ENCODE results near the gene EHMT1. TPM values are rescaled to one million over a fixed set of nuclear protein-coding genes. Genes with fewer than 3 reads are reported as not detected.

Gene EHMT1
- total RNA-seq, 1 experiment from 2014 or later: 35.9 TPM

- Histone ChIP-seq H3K4me1 (ENCODE audit: low read length) (no peaks in the 10 kb centered on the region), H3K4me2 (ENCODE audit: low read depth, low read length, poor library complexity, severe bottlenecking) (no peak overlapping the region), H3K4me3 (ENCODE audit: low read length) (no peak overlapping the region), H3K36me3 (ENCODE audit: insufficient read depth, low read length) (no peaks in the 10 kb centered on the region), H4K20me1 (ENCODE audit: insufficient read depth, low read depth, low read length) (no peaks in the 10 kb centered on the region), H3K27me3 (ENCODE audit: low read length) (no peaks in the 10 kb centered on the region), H3K79me2 (ENCODE audit: low read length) (peaks cover 87% of the 10 kb centered on the region), H2AFZ (ENCODE audit: low read length) (no peak overlapping the region), H3K9me3 (ENCODE audit: low read length) (no peaks in the 10 kb centered on the region), H3K27ac (ENCODE audit: low read length) (no peak overlapping the region), H3K9me2 (replicated peaks; ENCODE audit: insufficient read depth, low read length) (no peaks in the 10 kb centered on the region), H3K9ac (ENCODE audit: low read length) (no peak overlapping the region)
- DNase-seq: no peak
Measured at GRCh38 chr9:137694236-137694959, 75.6 kb downstream of the EHMT1 start.

GRCh38 chr9:137694962-137695875 lies 76.4 kb downstream of the EHMT1 start:
- DNase-seq: peak; percentile 56
- Histone ChIP-seq H4K20me1 (ENCODE audit: insufficient read depth, low read depth, low read length) (no peaks in the 10 kb centered on the region), H3K9me3 (ENCODE audit: low read length) (no peaks in the 10 kb centered on the region; the same call in 1 of the 2 replicates), H3K79me2 (ENCODE audit: low read length) (peaks cover 87% of the 10 kb centered on the region), H3K4me3 (ENCODE audit: low read length) (no peak overlapping the region), H3K36me3 (ENCODE audit: insufficient read depth, low read length) (no peaks in the 10 kb centered on the region), H3K27ac (ENCODE audit: low read length) (no peak overlapping the region), H3K27me3 (ENCODE audit: low read length) (no peaks in the 10 kb centered on the region), H3K4me1 (ENCODE audit: low read length) (no peaks in the 10 kb centered on the region), H3K9ac (ENCODE audit: low read length) (no peak overlapping the region), H3K4me2 (ENCODE audit: low read depth, low read length, poor library complexity, severe bottlenecking) (no peak overlapping the region), H3K9me2 (replicated peaks; ENCODE audit: insufficient read depth, low read length) (no peaks in the 10 kb centered on the region), H2AFZ (ENCODE audit: low read length) (no peak overlapping the region)

- Histone ChIP-seq H3K4me2 (ENCODE audit: low read depth, low read length, poor library complexity, severe bottlenecking) (no peak overlapping the region), H2AFZ (ENCODE audit: low read length) (no peak overlapping the region), H3K9ac (ENCODE audit: low read length) (no peak overlapping the region), H3K4me3 (ENCODE audit: low read length) (no peak overlapping the region), H4K20me1 (ENCODE audit: insufficient read depth, low read depth, low read length) (no peaks in the 10 kb centered on the region), H3K27ac (ENCODE audit: low read length) (no peak overlapping the region), H3K9me3 (ENCODE audit: low read length) (no peaks in the 10 kb centered on the region; the same call in 1 of the 2 replicates), H3K79me2 (ENCODE audit: low read length) (peaks cover 85% of the 10 kb centered on the region), H3K36me3 (ENCODE audit: insufficient read depth, low read length) (no peaks in the 10 kb centered on the region), H3K4me1 (ENCODE audit: low read length) (no peaks in the 10 kb centered on the region), H3K9me2 (replicated peaks; ENCODE audit: insufficient read depth, low read length) (no peaks in the 10 kb centered on the region), H3K27me3 (ENCODE audit: low read length) (no peaks in the 10 kb centered on the region)
- no peak for DNase-seq
Measured at GRCh38 chr9:137696136-137696925, 77.5 kb downstream of the EHMT1 start.

GRCh38 chr9:137697193-137697592 lies 78.4 kb downstream of the EHMT1 start:
- H3K27me3 ChIP-seq (ENCODE audit: low read length): no peaks in the 10 kb centered on the region
- no peak overlapping the region for H3K9ac ChIP-seq (ENCODE audit: low read length)
- H3K4me1 ChIP-seq (ENCODE audit: low read length): no peaks in the 10 kb centered on the region
- no peak overlapping the region for H3K4me3 ChIP-seq (ENCODE audit: low read length)
- H3K9me2 ChIP-seq (replicated peaks; ENCODE audit: insufficient read depth, low read length): no peaks in the 10 kb centered on the region
- no peaks in the 10 kb centered on the region for H4K20me1 ChIP-seq (ENCODE audit: insufficient read depth, low read depth, low read length)
- no peak for DNase-seq
- no peak overlapping the region for H3K27ac ChIP-seq (ENCODE audit: low read length)
- peaks cover 80% of the 10 kb centered on the region for H3K79me2 ChIP-seq (ENCODE audit: low read length)
- no peak overlapping the region for H3K4me2 ChIP-seq (ENCODE audit: low read depth, low read length, poor library complexity, severe bottlenecking)
- no peaks in the 10 kb centered on the region; the same call in 1 of the 2 replicates for H3K9me3 ChIP-seq (ENCODE audit: low read length)
- no peak overlapping the region for H2AFZ ChIP-seq (ENCODE audit: low read length)
- H3K36me3 ChIP-seq (ENCODE audit: insufficient read depth, low read length): no peaks in the 10 kb centered on the region

- Histone ChIP-seq H3K79me2 (ENCODE audit: low read length) (peaks cover 81% of the 10 kb centered on the region), H3K9me3 (ENCODE audit: low read length) (no peaks in the 10 kb centered on the region; the same call in 1 of the 2 replicates), H3K9ac (ENCODE audit: low read length) (no peak overlapping the region), H2AFZ (ENCODE audit: low read length) (no peak overlapping the region), H3K36me3 (ENCODE audit: insufficient read depth, low read length) (no peaks in the 10 kb centered on the region), H4K20me1 (ENCODE audit: insufficient read depth, low read depth, low read length) (no peaks in the 10 kb centered on the region), H3K9me2 (replicated peaks; ENCODE audit: insufficient read depth, low read length) (no peaks in the 10 kb centered on the region), H3K27ac (ENCODE audit: low read length) (no peak overlapping the region), H3K27me3 (ENCODE audit: low read length) (no peaks in the 10 kb centered on the region), H3K4me3 (ENCODE audit: low read length) (no peak overlapping the region), H3K4me1 (ENCODE audit: low read length) (no peaks in the 10 kb centered on the region), H3K4me2 (ENCODE audit: low read depth, low read length, poor library complexity, severe bottlenecking) (no peak overlapping the region)
- no peak for DNase-seq
Measured at GRCh38 chr9:137697832-137698231, 79.0 kb downstream of the EHMT1 start.

GRCh38 chr9:137700911-137701310 lies 82.1 kb downstream of the EHMT1 start:
- no peaks in the 10 kb centered on the region for H4K20me1 ChIP-seq (ENCODE audit: insufficient read depth, low read depth, low read length)
- H3K4me3 ChIP-seq (ENCODE audit: low read length): no peak overlapping the region
- H3K36me3 ChIP-seq (ENCODE audit: insufficient read depth, low read length): no peaks in the 10 kb centered on the region
- no peaks in the 10 kb centered on the region for H3K9me2 ChIP-seq (replicated peaks; ENCODE audit: insufficient read depth, low read length)
- no peaks in the 10 kb centered on the region for H3K27me3 ChIP-seq (ENCODE audit: low read length)
- H3K4me2 ChIP-seq (ENCODE audit: low read depth, low read length, poor library complexity, severe bottlenecking): no peak overlapping the region
- DNase-seq: no peak
- no peaks in the 10 kb centered on the region; the same call in 1 of the 2 replicates for H3K9me3 ChIP-seq (ENCODE audit: low read length)
- H3K79me2 ChIP-seq (ENCODE audit: low read length): peaks cover 88% of the 10 kb centered on the region
- no peak overlapping the region for H3K27ac ChIP-seq (ENCODE audit: low read length)
- H3K9ac ChIP-seq (ENCODE audit: low read length): no peak overlapping the region
- H2AFZ ChIP-seq (ENCODE audit: low read length): no peak overlapping the region
- no peaks in the 10 kb centered on the region for H3K4me1 ChIP-seq (ENCODE audit: low read length)

- H3K4me3 ChIP-seq (ENCODE audit: low read length): no peak overlapping the region
- H3K9me2 ChIP-seq (replicated peaks; ENCODE audit: insufficient read depth, low read length): no peaks in the 10 kb centered on the region
- H3K4me1 ChIP-seq (ENCODE audit: low read length): no peaks in the 10 kb centered on the region
- H3K9me3 ChIP-seq (ENCODE audit: low read length): no peaks in the 10 kb centered on the region; the same call in 1 of the 2 replicates
- no peaks in the 10 kb centered on the region for H4K20me1 ChIP-seq (ENCODE audit: insufficient read depth, low read depth, low read length)
- no peaks in the 10 kb centered on the region for H3K27me3 ChIP-seq (ENCODE audit: low read length)
- no peak overlapping the region for H2AFZ ChIP-seq (ENCODE audit: low read length)
- H3K27ac ChIP-seq (ENCODE audit: low read length): no peak overlapping the region
- no peaks in the 10 kb centered on the region for H3K36me3 ChIP-seq (ENCODE audit: insufficient read depth, low read length)
- H3K79me2 ChIP-seq (ENCODE audit: low read length): peaks cover 85% of the 10 kb centered on the region
- H3K9ac ChIP-seq (ENCODE audit: low read length): no peak overlapping the region
- H3K4me2 ChIP-seq (ENCODE audit: low read depth, low read length, poor library complexity, severe bottlenecking): no peak overlapping the region
- DNase-seq: no peak
Measured at GRCh38 chr9:137702615-137703379, 84.0 kb downstream of the EHMT1 start.

Measured in Karpas-422 (cell line).